Panc1 (cell line): Measurements from ENCODE around the gene SLC25A17.

ENCODE experiments used
- POLR2AphosphoS5 ChIP-seq: IDR thresholded peaks from 2 replicates; pipeline ENCODE4 v1.6.1; 2012; ENCODE audit warnings: mild to moderate bottlenecking, low read depth, low read length, moderate library complexity
- TCF7L2 ChIP-seq: IDR thresholded peaks from 2 replicates; pipeline ENCODE4 v1.6.1; 2011; ENCODE audit warnings: mild to moderate bottlenecking, low read depth, low read length, inconsistent platforms
- TF ChIP-seq, protein P1 (sequence below): fragments of 450-650 bp; IDR thresholded peaks from 2 replicates; pipeline ENCODE4 v1.5.1; 2017; ENCODE audit warnings: mild to moderate bottlenecking
- TF ChIP-seq, protein P2 (sequence below), 2 experiments: IDR thresholded peaks; 2 replicates each; pipeline ENCODE4 v1.6.1; 2011 to 2012; ENCODE audit warnings: low read depth in 2 of 2, control low read depth in 1 of 2, low read length in 1 of 2, mild to moderate bottlenecking in 1 of 2, moderate library complexity in 1 of 2; ENCODE audit not compliant: insufficient read depth in 1 of 2

DNA sequence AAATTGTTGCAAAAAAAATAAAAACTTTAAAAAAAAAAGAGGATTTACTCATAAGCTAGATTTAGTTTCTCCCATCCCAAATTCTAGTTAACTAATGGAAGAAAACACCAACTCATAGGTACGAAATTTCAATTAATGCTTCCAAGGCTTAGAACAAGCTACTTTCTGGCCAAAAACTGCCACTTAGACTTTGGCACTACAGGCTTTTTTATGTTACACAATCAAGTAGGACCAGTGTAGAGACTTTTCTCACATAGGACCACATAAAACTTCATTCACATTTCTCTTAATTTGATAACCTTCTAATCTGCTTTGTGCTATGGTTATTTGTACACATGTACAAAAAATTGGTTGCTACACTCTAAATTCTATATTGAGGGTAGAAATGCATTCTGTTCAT lies 34.2 kb upstream of the SLC25A17 start:
- TF ChIP-seq, protein P1, sequence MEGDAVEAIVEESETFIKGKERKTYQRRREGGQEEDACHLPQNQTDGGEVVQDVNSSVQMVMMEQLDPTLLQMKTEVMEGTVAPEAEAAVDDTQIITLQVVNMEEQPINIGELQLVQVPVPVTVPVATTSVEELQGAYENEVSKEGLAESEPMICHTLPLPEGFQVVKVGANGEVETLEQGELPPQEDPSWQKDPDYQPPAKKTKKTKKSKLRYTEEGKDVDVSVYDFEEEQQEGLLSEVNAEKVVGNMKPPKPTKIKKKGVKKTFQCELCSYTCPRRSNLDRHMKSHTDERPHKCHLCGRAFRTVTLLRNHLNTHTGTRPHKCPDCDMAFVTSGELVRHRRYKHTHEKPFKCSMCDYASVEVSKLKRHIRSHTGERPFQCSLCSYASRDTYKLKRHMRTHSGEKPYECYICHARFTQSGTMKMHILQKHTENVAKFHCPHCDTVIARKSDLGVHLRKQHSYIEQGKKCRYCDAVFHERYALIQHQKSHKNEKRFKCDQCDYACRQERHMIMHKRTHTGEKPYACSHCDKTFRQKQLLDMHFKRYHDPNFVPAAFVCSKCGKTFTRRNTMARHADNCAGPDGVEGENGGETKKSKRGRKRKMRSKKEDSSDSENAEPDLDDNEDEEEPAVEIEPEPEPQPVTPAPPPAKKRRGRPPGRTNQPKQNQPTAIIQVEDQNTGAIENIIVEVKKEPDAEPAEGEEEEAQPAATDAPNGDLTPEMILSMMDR = no peak
- no peak for TF ChIP-seq POLR2AphosphoS5
- TF ChIP-seq TCF7L2 = no peak
- TF ChIP-seq, protein P2, sequence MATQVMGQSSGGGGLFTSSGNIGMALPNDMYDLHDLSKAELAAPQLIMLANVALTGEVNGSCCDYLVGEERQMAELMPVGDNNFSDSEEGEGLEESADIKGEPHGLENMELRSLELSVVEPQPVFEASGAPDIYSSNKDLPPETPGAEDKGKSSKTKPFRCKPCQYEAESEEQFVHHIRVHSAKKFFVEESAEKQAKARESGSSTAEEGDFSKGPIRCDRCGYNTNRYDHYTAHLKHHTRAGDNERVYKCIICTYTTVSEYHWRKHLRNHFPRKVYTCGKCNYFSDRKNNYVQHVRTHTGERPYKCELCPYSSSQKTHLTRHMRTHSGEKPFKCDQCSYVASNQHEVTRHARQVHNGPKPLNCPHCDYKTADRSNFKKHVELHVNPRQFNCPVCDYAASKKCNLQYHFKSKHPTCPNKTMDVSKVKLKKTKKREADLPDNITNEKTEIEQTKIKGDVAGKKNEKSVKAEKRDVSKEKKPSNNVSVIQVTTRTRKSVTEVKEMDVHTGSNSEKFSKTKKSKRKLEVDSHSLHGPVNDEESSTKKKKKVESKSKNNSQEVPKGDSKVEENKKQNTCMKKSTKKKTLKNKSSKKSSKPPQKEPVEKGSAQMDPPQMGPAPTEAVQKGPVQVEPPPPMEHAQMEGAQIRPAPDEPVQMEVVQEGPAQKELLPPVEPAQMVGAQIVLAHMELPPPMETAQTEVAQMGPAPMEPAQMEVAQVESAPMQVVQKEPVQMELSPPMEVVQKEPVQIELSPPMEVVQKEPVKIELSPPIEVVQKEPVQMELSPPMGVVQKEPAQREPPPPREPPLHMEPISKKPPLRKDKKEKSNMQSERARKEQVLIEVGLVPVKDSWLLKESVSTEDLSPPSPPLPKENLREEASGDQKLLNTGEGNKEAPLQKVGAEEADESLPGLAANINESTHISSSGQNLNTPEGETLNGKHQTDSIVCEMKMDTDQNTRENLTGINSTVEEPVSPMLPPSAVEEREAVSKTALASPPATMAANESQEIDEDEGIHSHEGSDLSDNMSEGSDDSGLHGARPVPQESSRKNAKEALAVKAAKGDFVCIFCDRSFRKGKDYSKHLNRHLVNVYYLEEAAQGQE (IDR thresholded peaks at IDR 0.05; ENCODE audit: insufficient read depth in 1 of 2, low read depth in 2 of 2, low read length in 1 of 2) = no peak
